NCI-H524 (cell line): ENCODE data around the gene FGGY.
"Not testable (repeated sequence)": the region's sequence is repeated elsewhere in the genome, so short reads cannot be mapped to it uniquely, and the experiment has no call there.

Experiments used
- DNase-seq, 2 experiments: peaks; one replicate each; lab custom pipeline; 2025; lab: John Stamatoyannopoulos, UW

FGGY gene, protein sequence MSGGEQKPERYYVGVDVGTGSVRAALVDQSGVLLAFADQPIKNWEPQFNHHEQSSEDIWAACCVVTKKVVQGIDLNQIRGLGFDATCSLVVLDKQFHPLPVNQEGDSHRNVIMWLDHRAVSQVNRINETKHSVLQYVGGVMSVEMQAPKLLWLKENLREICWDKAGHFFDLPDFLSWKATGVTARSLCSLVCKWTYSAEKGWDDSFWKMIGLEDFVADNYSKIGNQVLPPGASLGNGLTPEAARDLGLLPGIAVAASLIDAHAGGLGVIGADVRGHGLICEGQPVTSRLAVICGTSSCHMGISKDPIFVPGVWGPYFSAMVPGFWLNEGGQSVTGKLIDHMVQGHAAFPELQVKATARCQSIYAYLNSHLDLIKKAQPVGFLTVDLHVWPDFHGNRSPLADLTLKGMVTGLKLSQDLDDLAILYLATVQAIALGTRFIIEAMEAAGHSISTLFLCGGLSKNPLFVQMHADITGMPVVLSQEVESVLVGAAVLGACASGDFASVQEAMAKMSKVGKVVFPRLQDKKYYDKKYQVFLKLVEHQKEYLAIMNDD

DNA sequence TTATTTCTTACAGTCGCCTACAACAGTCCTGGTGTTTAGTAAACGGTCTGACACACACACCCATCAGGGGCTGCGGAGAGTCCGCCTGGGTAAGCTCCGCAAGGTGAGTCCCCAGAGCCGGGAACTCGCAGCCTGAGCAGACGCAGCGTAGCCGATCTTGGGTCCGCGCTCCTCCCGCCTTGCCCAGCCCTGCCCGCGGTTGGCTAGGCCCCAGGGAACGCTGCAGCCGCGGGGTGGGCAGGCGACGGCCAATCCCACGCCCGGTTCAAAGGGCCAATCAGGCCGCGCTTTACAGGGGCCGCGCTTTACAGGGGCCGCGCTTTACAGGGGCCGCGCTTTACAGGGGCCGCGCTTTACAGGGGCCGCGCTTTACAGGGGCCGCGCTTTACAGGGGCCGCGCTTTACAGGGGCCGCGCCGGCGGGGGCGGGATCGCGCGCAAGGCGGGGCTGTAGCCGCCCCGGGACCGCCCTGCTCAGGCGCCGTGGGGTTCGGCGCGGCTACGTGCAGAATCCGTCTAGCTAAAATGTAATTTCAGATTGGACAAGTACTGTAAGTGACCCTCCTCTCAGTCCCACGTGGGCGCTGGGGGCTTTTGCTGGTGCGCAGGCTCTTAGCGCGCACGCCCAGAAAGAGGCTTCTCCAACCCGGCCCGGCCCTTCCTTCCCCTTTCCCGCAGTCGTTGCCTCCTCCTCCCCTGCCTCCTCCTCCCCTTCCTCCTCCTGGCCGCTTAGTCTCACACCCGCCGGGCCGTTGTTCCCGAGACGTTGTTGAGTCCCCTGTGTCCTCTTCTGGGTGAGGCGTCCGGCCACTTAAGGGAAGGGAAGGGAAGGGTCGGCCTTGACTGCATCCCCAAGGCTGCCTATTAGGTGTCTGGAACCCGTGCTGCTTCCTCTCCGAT is at the start of gene FGGY:
Gene FGGY, plus strand, starts transcription at position 737 of the 899 bp plus-strand sequence. CDS start 24,456 bp downstream, outside the sequence.
- DNase-seq = peak; percentile 90 to 96

DNA sequence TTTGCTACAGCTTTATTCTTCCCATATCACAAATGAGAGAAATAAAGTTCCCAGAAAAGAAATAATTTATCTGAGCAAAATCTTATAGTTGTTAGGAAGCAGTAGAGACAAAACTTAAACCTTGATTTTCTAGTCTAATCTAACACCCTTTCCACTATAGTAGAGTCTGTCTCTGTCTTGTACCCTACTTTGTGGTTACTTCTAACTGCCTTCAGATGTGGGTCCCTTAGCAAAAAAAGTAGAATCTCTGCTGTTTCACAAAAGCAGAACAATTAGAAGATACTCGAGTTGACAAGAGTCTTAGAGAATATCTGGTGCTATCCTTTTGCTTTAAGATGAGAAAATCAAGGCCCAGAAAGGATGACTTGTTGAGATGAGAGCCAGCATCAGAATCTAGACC is 48.1 kb upstream of the FGGY start:
- DNase-seq = no peak

DNA sequence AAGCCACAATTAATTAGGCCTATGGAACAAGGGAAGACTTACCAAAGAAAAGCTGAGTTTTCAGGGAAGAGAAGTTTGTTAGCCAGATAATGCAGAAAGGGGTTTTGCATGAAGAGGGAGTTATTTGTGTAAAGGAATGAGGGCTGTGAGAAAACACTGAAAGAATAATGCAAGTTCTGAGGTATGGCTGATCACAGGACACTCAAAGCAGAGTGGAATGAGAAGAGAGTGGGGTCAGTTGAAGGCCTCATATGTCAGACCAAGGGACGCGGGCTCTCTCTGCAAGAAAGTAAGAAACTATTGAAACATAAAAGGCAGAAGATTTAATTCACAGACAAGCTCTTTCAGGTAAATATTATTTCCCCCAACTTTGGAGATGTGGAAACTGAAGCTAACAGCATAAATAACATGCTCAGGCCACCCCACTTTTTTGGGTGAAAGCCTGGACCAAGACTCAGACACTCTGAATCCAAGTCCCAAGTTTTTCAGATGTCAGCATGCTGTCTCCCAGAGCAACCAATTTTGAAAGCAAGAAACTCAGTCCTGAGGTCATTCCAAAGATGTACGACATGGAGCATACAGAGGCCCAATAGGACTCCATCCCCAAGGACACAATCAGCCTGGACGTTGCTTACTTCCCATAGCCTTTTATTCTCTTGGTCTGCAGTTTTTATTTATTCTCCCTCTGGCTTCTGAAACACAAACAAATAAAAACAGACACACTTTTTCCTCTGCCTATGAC is 47.3 kb upstream of the FGGY start:
- DNase-seq = no peak

GRCh38 chr1:59251061-59251460 is 45.8 kb upstream of the FGGY start:
- DNase-seq = not testable (repeated sequence)

GRCh38 chr1:59256429-59256828 is 40.5 kb upstream of the FGGY start:
- DNase-seq = not testable (repeated sequence)

DNA sequence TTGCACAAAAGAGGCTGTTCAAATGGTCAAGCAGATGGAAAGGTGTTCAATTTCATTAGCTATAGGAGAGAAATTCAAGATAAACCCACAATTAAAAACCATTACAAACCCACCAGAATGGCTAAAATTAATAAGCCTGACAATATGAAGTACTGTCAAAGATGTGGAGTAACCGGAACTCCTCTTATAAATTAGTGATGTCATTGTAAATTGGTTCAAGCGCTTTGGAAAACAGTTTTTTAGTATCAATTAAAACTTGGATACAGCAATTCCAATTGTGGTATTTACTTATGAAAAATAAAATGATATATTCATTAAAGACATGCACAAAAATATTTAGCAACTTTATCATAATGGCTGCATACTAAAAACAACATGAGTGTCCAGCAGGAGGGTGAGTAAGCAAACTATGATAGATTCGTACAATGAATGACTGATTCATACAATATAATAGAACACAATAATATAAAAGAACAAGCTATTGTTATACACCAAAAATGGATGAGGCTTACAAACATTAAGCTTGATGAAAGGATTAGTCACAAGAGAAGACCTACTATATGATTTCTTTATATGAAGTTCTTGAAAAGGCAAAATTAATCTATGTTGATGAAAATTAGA is 38.4 kb upstream of the FGGY start:
- DNase-seq = no peak

DNA sequence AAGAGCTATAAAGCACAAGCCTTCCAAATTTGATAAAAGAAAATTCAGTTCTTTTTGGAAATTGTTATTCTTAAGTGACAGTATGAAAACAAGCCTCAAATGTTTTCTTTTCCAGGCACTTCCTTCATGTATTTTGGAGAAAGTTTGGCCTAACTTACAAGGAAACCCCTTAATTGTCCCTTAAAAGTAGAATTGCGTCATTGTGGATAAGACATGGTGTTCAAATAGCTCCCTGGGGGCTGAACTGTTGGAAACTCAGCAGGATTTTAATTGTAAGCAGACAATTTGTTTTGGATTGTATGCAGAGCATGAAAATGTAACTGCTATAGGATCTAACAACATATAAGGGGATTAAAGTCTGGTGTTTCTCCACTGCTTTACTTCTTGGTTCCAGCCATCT is 35.4 kb upstream of the FGGY start:
- no peak for DNase-seq

GRCh38 chr1:59262631-59263030 is 34.3 kb upstream of the FGGY start:
- DNase-seq = no peak

GRCh38 chr1:59263111-59263510 is 33.8 kb upstream of the FGGY start:
- no peak for DNase-seq

- DNase-seq = no peak
Observed at GRCh38 chr1:59265622-59266021, 31.3 kb upstream of the FGGY start.

- DNase-seq = no peak
Observed at GRCh38 chr1:59266180-59266926, 30.5 kb upstream of the FGGY start.

- DNase-seq = no peak
Observed at GRCh38 chr1:59266927-59267293, 30.0 kb upstream of the FGGY start.

DNA sequence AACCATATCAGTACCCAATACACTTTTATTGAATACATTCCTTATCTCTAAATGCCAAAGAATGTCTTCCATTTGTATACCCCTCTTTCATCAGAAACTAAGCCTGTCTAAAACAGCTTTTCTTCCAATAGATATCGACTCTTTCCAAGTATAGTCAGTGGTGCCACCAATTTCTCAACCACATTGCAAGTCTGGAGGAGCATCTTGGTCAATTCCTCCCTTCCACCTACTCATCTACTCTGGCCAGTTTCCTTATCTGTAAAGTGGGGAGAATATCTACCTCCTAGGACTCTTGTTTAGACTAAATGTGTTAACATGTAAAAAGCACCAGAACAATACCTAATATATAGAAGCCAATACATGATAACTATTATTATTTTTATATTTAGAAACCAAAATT is 28.5 kb upstream of the FGGY start:
- DNase-seq = no peak

GRCh38 chr1:59271561-59272260 is 25.2 kb upstream of the FGGY start:
- DNase-seq = no peak

GRCh38 chr1:59272507-59272906 is 24.4 kb upstream of the FGGY start:
- DNase-seq = no peak

DNA sequence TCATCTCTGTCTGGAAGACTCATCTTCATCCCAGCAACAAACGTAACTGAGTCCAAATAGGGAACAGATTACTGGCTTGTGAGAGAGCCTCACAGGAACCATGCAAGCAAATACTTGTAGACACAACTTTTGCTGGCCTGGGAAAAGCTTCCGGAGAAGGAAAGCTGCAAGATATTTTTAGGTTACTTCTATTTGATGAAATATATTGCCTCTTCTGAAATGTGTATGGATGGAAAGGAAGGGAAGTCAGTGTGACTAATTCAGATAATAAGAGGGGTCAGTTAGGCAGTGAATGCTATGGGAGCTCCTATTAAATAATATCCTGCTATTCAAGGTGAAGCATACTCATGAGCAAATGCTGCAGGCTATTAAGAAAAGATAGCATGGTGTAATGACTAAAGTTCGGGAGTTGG is 20.4 kb upstream of the FGGY start:
- no peak for DNase-seq

- DNase-seq = no peak
Observed at GRCh38 chr1:59278780-59279354, 18.0 kb upstream of the FGGY start.

DNA sequence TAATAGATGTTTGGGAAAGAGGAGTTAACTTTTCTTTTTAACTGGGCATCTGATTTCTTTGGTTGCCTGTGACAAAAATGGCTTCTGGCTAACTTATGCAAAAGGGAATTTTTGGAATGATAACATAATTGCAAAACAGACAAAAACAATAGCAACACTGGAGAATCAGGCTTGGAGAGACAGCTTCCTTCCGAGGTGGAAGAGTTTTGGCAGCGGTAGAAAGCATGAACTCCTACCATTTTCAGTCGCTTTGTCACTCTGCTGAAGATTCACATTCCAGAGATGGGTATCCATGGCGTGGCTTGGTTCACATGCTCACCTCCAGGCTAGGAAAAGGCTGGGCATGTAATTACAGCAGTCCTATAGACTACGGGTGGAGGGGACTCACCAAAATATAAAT is 17.2 kb upstream of the FGGY start:
- no peak for DNase-seq

DNA sequence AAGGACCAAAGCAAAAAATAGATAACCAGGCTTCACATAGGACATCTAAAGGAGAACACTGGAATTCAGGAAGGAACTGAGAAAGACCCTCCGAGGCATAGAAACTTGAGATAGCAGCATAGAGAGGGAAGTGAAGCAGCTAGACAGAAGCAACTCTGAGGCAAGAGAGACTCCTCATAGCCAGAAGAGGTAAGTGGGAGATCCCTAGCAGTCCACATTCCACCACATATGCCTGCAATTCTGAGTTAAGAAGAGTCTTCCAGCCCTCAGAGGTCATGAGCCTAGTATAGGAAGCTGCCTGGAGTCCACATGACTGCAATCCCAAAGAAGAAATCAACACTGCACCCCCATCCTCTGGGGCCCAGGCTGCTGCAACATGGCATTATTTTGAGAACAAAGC is 13.9 kb upstream of the FGGY start:
- DNase-seq = no peak

- DNase-seq = no peak
Observed at GRCh38 chr1:59285691-59286090, 11.2 kb upstream of the FGGY start.
